Endometrial microvascular endothelial cells (primary cell): ENCODE measurements around the gene KRT222. TPM values are rescaled to one million over a fixed set of nuclear protein-coding genes. Genes with fewer than 3 reads are reported as not detected.

ENCODE experiments used
- total RNA-seq: library from RNA; depleted of rRNA; stranded (reverse); fragments of >200 nt; gene quantifications from one replicate; pipeline ENCODE4 v1.2.3, GENCODE V29; 2015; ENCODE audit errors: inconsistent ontology term

Gene KRT222
- total RNA-seq, 1 donor from 2014 or later = not detected

Other genes starting within 250 kb of the KRT222 start
- gene TOP2A, start 247.3 kb downstream of the KRT222 start, total RNA-seq = 113 TPM
- 66.7 TPM for gene IGFBP4, start 221.7 kb downstream of the KRT222 start, total RNA-seq
- not detected for gene TNS4, start 163.6 kb downstream of the KRT222 start, total RNA-seq
- gene CCR7, start 99.7 kb downstream of the KRT222 start, total RNA-seq = not detected
- 62.3 TPM for gene SMARCE1, start 17.4 kb downstream of the KRT222 start, total RNA-seq
- gene KRT24, start 38.6 kb upstream of the KRT222 start, total RNA-seq = not detected
- not detected for gene KRT25, start 90.2 kb upstream of the KRT222 start, total RNA-seq
- not detected for gene KRT26, start 107.0 kb upstream of the KRT222 start, total RNA-seq
- gene KRT27, start 117.4 kb upstream of the KRT222 start, total RNA-seq = not detected
- not detected for gene KRT28, start 134.8 kb upstream of the KRT222 start, total RNA-seq
- 6.4 TPM for gene KRT10, start 157.4 kb upstream of the KRT222 start, total RNA-seq
- gene KRT12, start 202.0 kb upstream of the KRT222 start, total RNA-seq = not detected
- gene KRT20, start 220.1 kb upstream of the KRT222 start, total RNA-seq = not detected